HepG2 (cell line): ENCODE results near the gene CHMP1A.

Experiments used
- ATF2 ChIP-seq: sonication (generic); formaldehyde crosslinking; IDR thresholded peaks from 2 replicates; pipeline ENCODE4 v1.4.0; 2020; ENCODE audit warnings: missing genetic modification reagents
- EZH2 ChIP-seq: conservative IDR thresholded peaks from 2 replicates; pipeline ENCODE4 v1.6.1; 2012; ENCODE audit warnings: mild to moderate bottlenecking, low read depth, low read length, moderate library complexity
- POLR2AphosphoS2 ChIP-seq: IDR thresholded peaks from 2 replicates; pipeline ENCODE4 v1.6.1; 2011; ENCODE audit warnings: low read depth, low read length, improper control_type of control experiment
- SMC3 ChIP-seq: IDR thresholded peaks from 2 replicates; pipeline ENCODE4 v1.6.1; 2011; ENCODE audit warnings: low read length, improper control_type of control experiment
- TF ChIP-seq, protein P1 (sequence below): sonication (generic); formaldehyde crosslinking; IDR thresholded peaks from 2 replicates; pipeline ENCODE4 v1.5.0; 2020; ENCODE audit warnings: mild to moderate bottlenecking, missing genetic modification reagents, moderate library complexity

GRCh38 chr16:89687092-89687940 lies 29.8 kb upstream of the CHMP1A start:
- TF ChIP-seq, protein P1, sequence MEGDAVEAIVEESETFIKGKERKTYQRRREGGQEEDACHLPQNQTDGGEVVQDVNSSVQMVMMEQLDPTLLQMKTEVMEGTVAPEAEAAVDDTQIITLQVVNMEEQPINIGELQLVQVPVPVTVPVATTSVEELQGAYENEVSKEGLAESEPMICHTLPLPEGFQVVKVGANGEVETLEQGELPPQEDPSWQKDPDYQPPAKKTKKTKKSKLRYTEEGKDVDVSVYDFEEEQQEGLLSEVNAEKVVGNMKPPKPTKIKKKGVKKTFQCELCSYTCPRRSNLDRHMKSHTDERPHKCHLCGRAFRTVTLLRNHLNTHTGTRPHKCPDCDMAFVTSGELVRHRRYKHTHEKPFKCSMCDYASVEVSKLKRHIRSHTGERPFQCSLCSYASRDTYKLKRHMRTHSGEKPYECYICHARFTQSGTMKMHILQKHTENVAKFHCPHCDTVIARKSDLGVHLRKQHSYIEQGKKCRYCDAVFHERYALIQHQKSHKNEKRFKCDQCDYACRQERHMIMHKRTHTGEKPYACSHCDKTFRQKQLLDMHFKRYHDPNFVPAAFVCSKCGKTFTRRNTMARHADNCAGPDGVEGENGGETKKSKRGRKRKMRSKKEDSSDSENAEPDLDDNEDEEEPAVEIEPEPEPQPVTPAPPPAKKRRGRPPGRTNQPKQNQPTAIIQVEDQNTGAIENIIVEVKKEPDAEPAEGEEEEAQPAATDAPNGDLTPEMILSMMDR (CRISPR knock-in tag) = peak; percentile 87
- TF ChIP-seq SMC3 = no peak; the same call in none of the 2 replicates
- no peak for TF ChIP-seq EZH2
- TF ChIP-seq ATF2 (CRISPR knock-in tag) = peak; percentile 95; the same call in 1 of the 2 replicates
- TF ChIP-seq POLR2AphosphoS2 = no peak; the same call in 1 of the 2 replicates
